ENCODE measurements around the gene PICK1. TPM values are rescaled to one million over a fixed set of nuclear protein-coding genes. Genes with fewer than 3 reads are reported as not detected.

Gene PICK1
- total and polyA plus RNA-seq, 4 donors = 5.8 to 25.8 (median 13.1) TPM

DNA sequence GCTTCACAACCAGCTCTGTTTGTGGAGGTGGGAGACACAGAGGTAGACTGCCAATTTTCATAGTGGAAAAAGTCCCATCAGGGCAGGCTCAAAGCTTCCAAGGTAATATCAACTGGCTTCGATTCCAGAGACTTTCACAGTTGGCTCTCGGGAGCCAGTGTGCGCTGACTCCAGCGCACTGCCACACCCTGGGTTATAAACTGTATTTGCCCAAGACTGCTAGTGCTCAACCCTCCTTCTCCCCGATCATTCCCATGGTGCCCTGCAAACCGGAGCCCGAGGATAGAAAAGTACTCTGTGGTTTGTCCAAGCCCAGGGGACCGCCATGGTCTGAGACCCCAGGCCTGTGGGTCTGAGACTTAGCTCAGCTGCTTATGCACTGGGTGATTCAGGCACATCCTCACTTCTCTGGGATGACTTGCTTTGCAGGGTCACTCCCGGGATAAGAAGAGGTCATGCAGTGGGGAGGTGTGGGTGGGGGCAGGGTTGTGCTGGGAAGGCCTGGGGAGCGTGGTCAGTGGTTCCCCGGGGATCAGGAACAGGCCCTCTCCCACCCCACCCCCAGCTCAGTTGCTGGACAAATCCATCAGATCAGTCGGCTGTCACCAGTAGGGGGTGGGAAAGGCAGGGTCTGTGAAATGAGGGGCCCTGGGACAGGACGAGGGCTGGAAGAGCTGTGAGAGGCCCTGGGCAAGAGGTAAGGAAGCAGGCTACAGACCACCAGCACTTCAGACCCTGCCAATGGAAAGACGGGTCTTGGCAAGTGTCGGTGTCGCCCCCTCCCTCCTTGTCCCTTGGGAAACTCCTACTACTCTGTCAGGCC lies 26.7 kb upstream of the PICK1 start:
- Histone ChIP-seq H3K27ac (ENCODE audit: low read depth in 1 of 2, low read length in 2 of 2) (no peak overlapping the region), H3K9ac (ENCODE audit: low read depth in 1 of 2, low read length in 2 of 2) (no peak overlapping the region), H3K4me1 (ENCODE audit: control insufficient read depth in 4 of 4, insufficient read depth in 4 of 4, low read length in 3 of 4) (peaks cover 0 to 6% (median under 1%) of the 10 kb centered on the region in 4 donors), H3K4me3 (ENCODE audit: low read depth in 1 of 3, low read length in 3 of 3) (no peak overlapping the region), H3K36me3 (ENCODE audit: control insufficient read depth in 4 of 4, insufficient read depth in 3 of 4, low read depth in 1 of 4, low read length in 3 of 4) (no peaks in the 10 kb centered on the region), H3K9me3 (ENCODE audit: control insufficient read depth in 4 of 4, low read length in 3 of 4) (no peaks in the 10 kb centered on the region), H3K27me3 (ENCODE audit: control insufficient read depth in 4 of 4, insufficient read depth in 4 of 4, low read length in 3 of 4) (no peaks in the 10 kb centered on the region)
- TF ChIP-seq RAD21 (IDR thresholded peaks at IDR 0.05) = no peak
- TF ChIP-seq, protein P1, sequence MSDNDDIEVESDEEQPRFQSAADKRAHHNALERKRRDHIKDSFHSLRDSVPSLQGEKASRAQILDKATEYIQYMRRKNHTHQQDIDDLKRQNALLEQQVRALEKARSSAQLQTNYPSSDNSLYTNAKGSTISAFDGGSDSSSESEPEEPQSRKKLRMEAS (IDR thresholded peaks at IDR 0.05) = no peak
- TF ChIP-seq EGR1 (IDR thresholded peaks at IDR 0.05; ENCODE audit: low read depth in 2 of 2) = no peak
- no peak for TF ChIP-seq ATF3 (IDR thresholded peaks at IDR 0.05)
- no peak for TF ChIP-seq FOXA1 (IDR thresholded peaks at IDR 0.05)
- TF ChIP-seq GABPA (IDR thresholded peaks at IDR 0.05 in 1 of 2, conservative IDR thresholded peaks at IDR 0.05 in 1 of 2) = no peak
- no peak for TF ChIP-seq YY1 (IDR thresholded peaks at IDR 0.05)
- no peak for TF ChIP-seq TAF1 (conservative IDR thresholded peaks at IDR 0.05)
- TF ChIP-seq HNF4A (conservative IDR thresholded peaks at IDR 0.05) = no peak
- TF ChIP-seq, protein P2, sequence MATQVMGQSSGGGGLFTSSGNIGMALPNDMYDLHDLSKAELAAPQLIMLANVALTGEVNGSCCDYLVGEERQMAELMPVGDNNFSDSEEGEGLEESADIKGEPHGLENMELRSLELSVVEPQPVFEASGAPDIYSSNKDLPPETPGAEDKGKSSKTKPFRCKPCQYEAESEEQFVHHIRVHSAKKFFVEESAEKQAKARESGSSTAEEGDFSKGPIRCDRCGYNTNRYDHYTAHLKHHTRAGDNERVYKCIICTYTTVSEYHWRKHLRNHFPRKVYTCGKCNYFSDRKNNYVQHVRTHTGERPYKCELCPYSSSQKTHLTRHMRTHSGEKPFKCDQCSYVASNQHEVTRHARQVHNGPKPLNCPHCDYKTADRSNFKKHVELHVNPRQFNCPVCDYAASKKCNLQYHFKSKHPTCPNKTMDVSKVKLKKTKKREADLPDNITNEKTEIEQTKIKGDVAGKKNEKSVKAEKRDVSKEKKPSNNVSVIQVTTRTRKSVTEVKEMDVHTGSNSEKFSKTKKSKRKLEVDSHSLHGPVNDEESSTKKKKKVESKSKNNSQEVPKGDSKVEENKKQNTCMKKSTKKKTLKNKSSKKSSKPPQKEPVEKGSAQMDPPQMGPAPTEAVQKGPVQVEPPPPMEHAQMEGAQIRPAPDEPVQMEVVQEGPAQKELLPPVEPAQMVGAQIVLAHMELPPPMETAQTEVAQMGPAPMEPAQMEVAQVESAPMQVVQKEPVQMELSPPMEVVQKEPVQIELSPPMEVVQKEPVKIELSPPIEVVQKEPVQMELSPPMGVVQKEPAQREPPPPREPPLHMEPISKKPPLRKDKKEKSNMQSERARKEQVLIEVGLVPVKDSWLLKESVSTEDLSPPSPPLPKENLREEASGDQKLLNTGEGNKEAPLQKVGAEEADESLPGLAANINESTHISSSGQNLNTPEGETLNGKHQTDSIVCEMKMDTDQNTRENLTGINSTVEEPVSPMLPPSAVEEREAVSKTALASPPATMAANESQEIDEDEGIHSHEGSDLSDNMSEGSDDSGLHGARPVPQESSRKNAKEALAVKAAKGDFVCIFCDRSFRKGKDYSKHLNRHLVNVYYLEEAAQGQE (IDR thresholded peaks at IDR 0.05) = no peak
- no peak for TF ChIP-seq FOXA2 (IDR thresholded peaks at IDR 0.05)
- TF ChIP-seq CTCF (IDR thresholded peaks at IDR 0.05; ENCODE audit: low read depth, low read length, missing input control) = no peak
- TF ChIP-seq SP1 (IDR thresholded peaks at IDR 0.05) = no peak
- no peak for TF ChIP-seq ZBTB33 (IDR thresholded peaks at IDR 0.05)
- TF ChIP-seq RXRA (IDR thresholded peaks at IDR 0.05) = no peak
- no peak for TF ChIP-seq JUND (IDR thresholded peaks at IDR 0.05)
- no peak for TF ChIP-seq NR2F2 (IDR thresholded peaks at IDR 0.05)
- WGBS = 82% methylated on average over 16 of the region's 16 CpGs
- no peak for DNase-seq (ENCODE audit: low spot score)

Measured in liver (tissue), 9 donors.